DMS153 (cell line): ENCODE measurements around the gene UBAP1L.
"Not testable (repeated sequence)": the region's sequence is repeated elsewhere in the genome, so short reads cannot be mapped to it uniquely, and the experiment has no call there.

Experiments used
- DNase-seq: peaks from one replicate; lab custom pipeline; 2025; lab: John Stamatoyannopoulos, UW

Gene UBAP1L

GRCh38 chr15:65066001-65066634 lies 48.9 kb downstream of the UBAP1L start:
- DNase-seq, result no peak

- no peak for DNase-seq
These were observed 52.3 kb downstream of the UBAP1L start for GRCh38 chr15:65062726-65063125.

GRCh38 chr15:65062061-65062460 lies 52.9 kb downstream of the UBAP1L start:
- DNase-seq, result no peak

- DNase-seq, result no peak
These were observed 54.2 kb downstream of the UBAP1L start for GRCh38 chr15:65060641-65061397.

- no peak for DNase-seq
These were observed 54.9 kb downstream of the UBAP1L start for GRCh38 chr15:65059931-65060596.

GRCh38 chr15:65059369-65059750 lies 55.6 kb downstream of the UBAP1L start:
- DNase-seq, result no peak

GRCh38 chr15:65058394-65059368 lies 56.3 kb downstream of the UBAP1L start:
- no peak for DNase-seq

GRCh38 chr15:65057549-65057940 lies 57.5 kb downstream of the UBAP1L start:
- DNase-seq, result no peak

- DNase-seq, result no peak
These were observed 58.0 kb downstream of the UBAP1L start for GRCh38 chr15:65056868-65057548.

- DNase-seq, result no peak
These were observed 58.9 kb downstream of the UBAP1L start for GRCh38 chr15:65056106-65056505.

GRCh38 chr15:65055201-65055870 lies 59.7 kb downstream of the UBAP1L start:
- no peak for DNase-seq

GRCh38 chr15:65054333-65055200 lies 60.4 kb downstream of the UBAP1L start:
- DNase-seq, result peak; percentile 0

GRCh38 chr15:65052956-65053355 lies 62.0 kb downstream of the UBAP1L start:
- DNase-seq, result no peak

- no peak for DNase-seq
These were observed 63.7 kb downstream of the UBAP1L start for GRCh38 chr15:65051266-65051665.

- no peak for DNase-seq
These were observed 64.7 kb downstream of the UBAP1L start for GRCh38 chr15:65050270-65050669.

- peak; percentile 82 for DNase-seq
These were observed 65.6 kb downstream of the UBAP1L start for GRCh38 chr15:65049418-65049840.

- no peak for DNase-seq
These were observed 66.8 kb downstream of the UBAP1L start for GRCh38 chr15:65048241-65048640.

GRCh38 chr15:65044724-65045481 lies 70.1 kb downstream of the UBAP1L start, which contains the start of gene SLC51B:
SLC51B (plus strand) TSS chr15:65045387; CDS start chr15:65050005, 4,618 bp downstream.
- DNase-seq, result no peak

GRCh38 chr15:65044218-65044617 lies 70.8 kb downstream of the UBAP1L start:
- DNase-seq, result not testable (repeated sequence)
